Endometrial microvascular endothelial cells (primary cell): ENCODE data around the gene ADAMTS17. TPM values are rescaled to one million over a fixed set of nuclear protein-coding genes. Genes with fewer than 3 reads are reported as not detected.

Experiments used
- in situ Hi-C: cut with HindIII; loops from 2 replicates; pipeline ENCODE4 v1.10.0; 2017; ENCODE audit warnings: low sequenced_read_pairs, low pct_unique_long_range_greater_than_20kb; ENCODE audit errors: inconsistent ontology term
- total RNA-seq: library from RNA; depleted of rRNA; stranded (reverse); fragments of >200 nt; gene quantifications from one replicate; pipeline ENCODE4 v1.2.3, GENCODE V29; 2015; ENCODE audit errors: inconsistent ontology term

Gene ADAMTS17, protein sequence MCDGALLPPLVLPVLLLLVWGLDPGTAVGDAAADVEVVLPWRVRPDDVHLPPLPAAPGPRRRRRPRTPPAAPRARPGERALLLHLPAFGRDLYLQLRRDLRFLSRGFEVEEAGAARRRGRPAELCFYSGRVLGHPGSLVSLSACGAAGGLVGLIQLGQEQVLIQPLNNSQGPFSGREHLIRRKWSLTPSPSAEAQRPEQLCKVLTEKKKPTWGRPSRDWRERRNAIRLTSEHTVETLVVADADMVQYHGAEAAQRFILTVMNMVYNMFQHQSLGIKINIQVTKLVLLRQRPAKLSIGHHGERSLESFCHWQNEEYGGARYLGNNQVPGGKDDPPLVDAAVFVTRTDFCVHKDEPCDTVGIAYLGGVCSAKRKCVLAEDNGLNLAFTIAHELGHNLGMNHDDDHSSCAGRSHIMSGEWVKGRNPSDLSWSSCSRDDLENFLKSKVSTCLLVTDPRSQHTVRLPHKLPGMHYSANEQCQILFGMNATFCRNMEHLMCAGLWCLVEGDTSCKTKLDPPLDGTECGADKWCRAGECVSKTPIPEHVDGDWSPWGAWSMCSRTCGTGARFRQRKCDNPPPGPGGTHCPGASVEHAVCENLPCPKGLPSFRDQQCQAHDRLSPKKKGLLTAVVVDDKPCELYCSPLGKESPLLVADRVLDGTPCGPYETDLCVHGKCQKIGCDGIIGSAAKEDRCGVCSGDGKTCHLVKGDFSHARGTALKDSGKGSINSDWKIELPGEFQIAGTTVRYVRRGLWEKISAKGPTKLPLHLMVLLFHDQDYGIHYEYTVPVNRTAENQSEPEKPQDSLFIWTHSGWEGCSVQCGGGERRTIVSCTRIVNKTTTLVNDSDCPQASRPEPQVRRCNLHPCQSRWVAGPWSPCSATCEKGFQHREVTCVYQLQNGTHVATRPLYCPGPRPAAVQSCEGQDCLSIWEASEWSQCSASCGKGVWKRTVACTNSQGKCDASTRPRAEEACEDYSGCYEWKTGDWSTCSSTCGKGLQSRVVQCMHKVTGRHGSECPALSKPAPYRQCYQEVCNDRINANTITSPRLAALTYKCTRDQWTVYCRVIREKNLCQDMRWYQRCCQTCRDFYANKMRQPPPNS
- not detected for total RNA-seq

DNA sequence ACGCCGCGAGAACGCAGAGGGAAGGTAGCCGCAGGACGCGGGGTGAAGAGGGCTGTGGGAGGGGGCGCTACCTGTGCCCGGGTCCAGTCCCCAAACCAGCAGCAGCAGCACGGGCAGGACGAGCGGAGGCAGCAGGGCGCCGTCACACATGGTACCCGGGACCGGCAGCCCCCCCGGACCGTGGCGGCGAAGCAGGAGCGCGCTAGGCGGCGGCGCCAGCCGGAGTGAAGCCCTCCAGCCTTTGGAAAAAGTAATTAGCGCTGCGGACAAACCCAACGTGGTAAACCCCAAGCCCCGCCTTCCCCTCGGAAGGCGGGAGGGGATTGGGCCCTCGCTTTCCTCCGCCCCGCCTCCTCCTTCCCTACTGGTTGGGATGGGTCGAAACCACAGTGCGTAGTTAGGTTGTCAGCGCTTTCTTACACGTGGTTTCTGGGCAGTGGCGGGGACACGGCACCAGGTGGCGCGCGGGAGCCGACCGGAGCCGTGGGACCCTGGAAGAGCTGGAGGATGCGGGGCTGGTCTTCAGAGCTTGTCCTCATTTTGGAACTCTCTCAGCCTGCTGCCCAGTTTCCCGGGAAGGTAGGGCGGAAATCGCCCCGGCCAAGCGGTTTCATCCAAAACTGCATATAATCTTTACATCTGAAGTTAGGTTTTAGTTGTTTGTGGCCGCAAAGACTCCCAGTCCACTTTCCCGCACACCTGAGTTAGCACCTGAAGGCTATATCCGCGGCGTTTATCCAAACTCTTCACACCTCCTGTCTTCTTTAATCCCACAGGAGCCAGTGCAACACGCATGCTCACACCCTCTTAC, at the start of gene ADAMTS17:
TSS of gene ADAMTS17 (minus strand) at position 226 of the 811 bp plus-strand sequence. CDS start at position 150, 76 bp downstream.
- in situ Hi-C loops, result no loop called here

DNA sequence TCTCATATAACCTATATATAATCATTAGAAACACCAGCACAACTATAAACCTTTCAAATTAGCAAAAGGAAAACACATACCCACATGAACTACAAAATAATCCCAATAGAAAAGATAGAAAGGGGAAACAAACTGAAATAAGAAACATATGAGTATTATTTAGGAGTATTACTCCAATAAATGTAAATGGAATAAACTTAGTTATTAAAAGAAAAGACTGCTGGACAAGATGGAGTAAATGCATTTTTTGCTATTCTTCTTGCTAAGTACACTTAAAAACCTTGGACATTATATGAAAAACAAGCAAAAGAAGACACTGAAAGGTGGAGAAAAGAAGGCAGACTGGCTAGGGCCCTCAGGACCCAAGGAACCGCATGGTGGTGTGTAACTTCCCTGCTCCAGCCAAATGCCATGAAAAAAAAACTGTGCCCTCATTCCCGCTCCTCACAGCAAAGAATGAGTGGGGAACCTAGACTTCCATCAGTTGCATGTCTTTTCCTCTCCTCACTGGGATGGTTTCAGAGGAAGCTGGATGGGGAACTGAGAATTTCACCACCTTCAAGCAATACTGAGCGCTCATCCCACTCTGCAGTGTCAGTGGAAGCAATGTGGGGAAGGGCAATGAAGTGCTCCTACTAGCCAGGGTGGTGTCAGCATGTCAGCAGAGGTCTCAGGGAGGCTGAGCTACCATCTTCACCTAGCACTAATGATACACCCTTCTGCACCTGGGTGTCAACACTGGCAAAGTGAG, 43.7 kb upstream of the ADAMTS17 start:
- in situ Hi-C loops, result no loop called here

DNA sequence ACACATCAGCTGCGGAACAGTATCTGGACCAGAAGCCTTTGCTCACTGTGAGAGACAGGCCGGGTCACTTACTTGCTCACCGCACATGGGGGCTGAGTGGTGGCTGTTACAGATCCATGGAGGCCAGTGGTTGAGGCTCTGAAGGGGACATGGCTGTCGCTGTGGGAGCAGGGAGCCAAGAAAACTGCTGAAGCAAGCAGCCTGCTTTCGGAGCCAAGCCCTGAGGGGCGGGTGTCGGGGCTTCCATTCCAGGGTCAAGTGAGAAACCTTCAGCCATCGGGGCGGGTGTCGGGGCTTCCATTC, 42.3 kb upstream of the ADAMTS17 start:
- in situ Hi-C loops, result no loop called here

- in situ Hi-C loops, result no loop called here
Measured at GRCh38 chr15:100383302-100384107, 41.7 kb upstream of the ADAMTS17 start.

GRCh38 chr15:100373942-100374341, 32.2 kb upstream of the ADAMTS17 start:
- in situ Hi-C loops, result no loop called here

- in situ Hi-C loops, result no loop called here
Measured at GRCh38 chr15:100373120-100373896, 31.5 kb upstream of the ADAMTS17 start.

- in situ Hi-C loops, result no loop called here
Measured at GRCh38 chr15:100372739-100373119, 31.0 kb upstream of the ADAMTS17 start.

GRCh38 chr15:100355342-100355741, 13.6 kb upstream of the ADAMTS17 start:
- in situ Hi-C loops, result no loop called here

DNA sequence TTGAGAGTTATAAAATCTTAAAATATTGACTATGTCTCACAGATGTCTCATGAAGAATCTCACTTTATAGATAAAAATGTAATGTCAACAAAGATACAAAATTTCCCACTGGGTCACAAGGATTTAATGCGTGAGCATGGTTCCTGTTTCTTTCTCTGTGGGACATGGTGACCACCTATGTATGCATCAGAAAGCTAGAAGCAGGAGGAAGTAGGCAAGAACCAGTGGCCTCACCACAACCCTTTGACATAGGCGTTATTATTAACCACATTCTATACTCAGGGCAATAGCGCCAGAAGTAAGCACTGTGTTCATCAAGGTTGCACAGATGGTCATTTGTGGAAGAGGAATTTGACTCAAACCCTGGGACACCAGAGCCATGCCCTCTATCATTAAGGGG, 11.7 kb upstream of the ADAMTS17 start:
- in situ Hi-C loops, result no loop called here

- in situ Hi-C loops, result no loop called here
Measured at GRCh38 chr15:100350434-100351226, 8.9 kb upstream of the ADAMTS17 start.

GRCh38 chr15:100349696-100350433, 8.1 kb upstream of the ADAMTS17 start:
- in situ Hi-C loops, result no loop called here

- in situ Hi-C loops, result no loop called here
Measured at GRCh38 chr15:100349321-100349695, 7.5 kb upstream of the ADAMTS17 start.

DNA sequence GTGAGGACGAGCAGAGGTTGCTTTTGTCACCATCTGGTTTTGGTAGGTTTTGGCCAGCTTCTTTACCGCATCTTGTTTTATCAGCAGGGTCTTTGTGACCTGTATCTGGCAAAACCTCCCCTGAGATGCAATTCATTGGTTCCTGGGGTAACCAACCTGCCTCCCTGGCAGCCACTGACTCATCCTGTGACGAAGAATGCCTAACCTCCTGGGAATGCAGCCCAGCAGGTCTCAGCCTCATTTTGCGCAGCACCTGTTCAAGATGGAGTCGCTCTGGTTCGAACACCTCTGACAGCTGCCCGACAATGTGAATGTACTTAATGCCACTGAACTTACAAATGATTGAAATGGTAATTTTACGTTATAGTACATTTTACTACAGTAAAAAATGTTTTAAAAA, 6.8 kb upstream of the ADAMTS17 start:
- in situ Hi-C loops, result no loop called here

DNA sequence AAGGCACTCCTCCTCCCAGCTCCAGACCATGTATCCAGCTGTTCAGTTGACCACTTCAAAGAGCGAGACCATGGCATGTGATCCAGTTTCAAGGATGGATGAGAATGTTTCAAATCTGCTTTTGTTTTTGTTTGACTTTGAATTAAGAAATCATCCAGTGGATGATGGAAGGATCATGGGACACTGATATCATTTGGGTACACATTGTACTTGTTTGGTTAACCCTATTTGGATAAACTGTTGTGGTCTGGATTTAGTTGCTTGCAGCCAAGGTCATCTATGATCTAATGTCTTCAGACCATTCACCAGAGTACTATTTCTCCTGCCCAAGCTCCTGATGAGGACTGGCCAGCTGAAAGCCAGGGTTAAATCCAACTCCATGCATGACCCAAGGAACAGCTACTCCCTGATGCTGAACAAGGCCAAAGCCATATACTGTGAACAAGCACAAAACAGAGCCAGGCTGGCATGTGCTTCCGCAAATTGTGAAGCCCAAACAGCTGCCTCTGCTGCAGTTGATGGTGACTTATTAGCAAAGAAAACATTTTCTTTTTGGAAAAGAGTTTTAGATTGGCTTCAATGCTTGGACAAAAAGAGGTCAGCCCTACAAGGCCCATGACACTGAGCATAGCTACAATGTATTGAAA, 5.2 kb upstream of the ADAMTS17 start:
- in situ Hi-C loops, result no loop called here

DNA sequence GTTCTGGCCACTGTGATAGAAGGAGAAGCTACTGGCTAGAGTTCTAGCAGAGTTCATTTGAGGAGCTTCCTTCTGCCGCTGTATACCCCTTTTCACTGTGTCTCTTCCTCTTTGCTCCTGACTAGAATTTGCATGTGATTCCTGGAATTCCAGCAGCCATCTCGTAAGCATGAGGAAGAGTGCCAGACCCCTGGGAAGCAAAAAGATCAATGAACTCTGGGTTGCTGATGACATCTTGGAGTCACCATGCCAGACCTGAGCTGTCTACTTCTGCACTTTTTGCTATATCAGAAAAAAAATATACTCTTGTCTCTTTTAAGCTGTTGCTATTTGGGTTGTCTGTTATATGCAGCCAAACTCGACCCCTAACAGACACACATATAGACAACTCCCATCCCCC, 3.7 kb upstream of the ADAMTS17 start:
- in situ Hi-C loops, result no loop called here
